ENCODE measurements around the gene ZBED1.
"Not testable (repeated sequence)": the region's sequence is repeated elsewhere in the genome, so short reads cannot be mapped to it uniquely, and the experiment has no call there.

The ZBED1 gene

GRCh38 chrX:2538031-2538757 is 37.4 kb upstream of the ZBED1 start:
- no peak overlapping the region for H3K4me3 ChIP-seq (ENCODE audit: low read depth, low read length)
- no peaks in the 10 kb centered on the region for H3K36me3 ChIP-seq
- no peak overlapping the region for H3K27ac ChIP-seq
- TF ChIP-seq, protein P1, sequence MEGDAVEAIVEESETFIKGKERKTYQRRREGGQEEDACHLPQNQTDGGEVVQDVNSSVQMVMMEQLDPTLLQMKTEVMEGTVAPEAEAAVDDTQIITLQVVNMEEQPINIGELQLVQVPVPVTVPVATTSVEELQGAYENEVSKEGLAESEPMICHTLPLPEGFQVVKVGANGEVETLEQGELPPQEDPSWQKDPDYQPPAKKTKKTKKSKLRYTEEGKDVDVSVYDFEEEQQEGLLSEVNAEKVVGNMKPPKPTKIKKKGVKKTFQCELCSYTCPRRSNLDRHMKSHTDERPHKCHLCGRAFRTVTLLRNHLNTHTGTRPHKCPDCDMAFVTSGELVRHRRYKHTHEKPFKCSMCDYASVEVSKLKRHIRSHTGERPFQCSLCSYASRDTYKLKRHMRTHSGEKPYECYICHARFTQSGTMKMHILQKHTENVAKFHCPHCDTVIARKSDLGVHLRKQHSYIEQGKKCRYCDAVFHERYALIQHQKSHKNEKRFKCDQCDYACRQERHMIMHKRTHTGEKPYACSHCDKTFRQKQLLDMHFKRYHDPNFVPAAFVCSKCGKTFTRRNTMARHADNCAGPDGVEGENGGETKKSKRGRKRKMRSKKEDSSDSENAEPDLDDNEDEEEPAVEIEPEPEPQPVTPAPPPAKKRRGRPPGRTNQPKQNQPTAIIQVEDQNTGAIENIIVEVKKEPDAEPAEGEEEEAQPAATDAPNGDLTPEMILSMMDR (IDR thresholded peaks at IDR 0.05; ENCODE audit: low read depth, low read length): no peak
- H3K27me3 ChIP-seq (ENCODE audit: insufficient read depth, low read depth, severe bottlenecking): no peaks in the 10 kb centered on the region
- no peaks in the 10 kb centered on the region for H3K9me3 ChIP-seq (ENCODE audit: severe bottlenecking)
- no peak for DNase-seq

- DNase-seq: no peak
- Histone ChIP-seq H3K27ac (no peak overlapping the region), H3K9me3 (ENCODE audit: severe bottlenecking) (no peaks in the 10 kb centered on the region), H3K36me3 (no peaks in the 10 kb centered on the region), H3K27me3 (ENCODE audit: insufficient read depth, low read depth, severe bottlenecking) (no peaks in the 10 kb centered on the region), H3K4me3 (ENCODE audit: low read depth, low read length) (no peak overlapping the region)
- TF ChIP-seq, protein P1 (IDR thresholded peaks at IDR 0.05; ENCODE audit: low read depth, low read length): no peak
Observed at GRCh38 chrX:2536974-2537373, 36.2 kb upstream of the ZBED1 start.

DNA sequence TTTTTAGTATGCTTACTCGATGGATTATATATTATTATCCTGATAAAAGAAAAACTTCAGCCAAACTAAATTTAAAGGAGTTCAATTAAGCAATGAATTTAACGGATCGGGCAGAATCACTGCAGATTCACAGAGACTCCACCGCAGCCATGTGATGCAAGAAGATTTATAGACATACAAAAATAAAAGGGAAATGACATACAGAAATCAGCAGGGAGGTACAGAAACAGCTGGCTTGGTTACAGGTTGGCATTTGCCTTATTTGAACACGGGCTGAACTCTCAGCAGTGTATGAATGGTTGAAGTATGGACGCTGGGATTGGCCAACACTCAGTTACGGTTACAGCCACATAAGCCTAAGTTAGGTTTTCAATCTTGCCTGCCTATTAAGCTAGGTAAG is 35.4 kb upstream of the ZBED1 start:
- TF ChIP-seq, protein P1 (IDR thresholded peaks at IDR 0.05; ENCODE audit: low read depth, low read length): no peak
- Histone ChIP-seq H3K36me3 (no peaks in the 10 kb centered on the region), H3K4me3 (ENCODE audit: low read depth, low read length) (no peak overlapping the region), H3K9me3 (ENCODE audit: severe bottlenecking) (no peaks in the 10 kb centered on the region), H3K27me3 (ENCODE audit: insufficient read depth, low read depth, severe bottlenecking) (no peaks in the 10 kb centered on the region), H3K27ac (no peak overlapping the region)
- no peak for DNase-seq

DNA sequence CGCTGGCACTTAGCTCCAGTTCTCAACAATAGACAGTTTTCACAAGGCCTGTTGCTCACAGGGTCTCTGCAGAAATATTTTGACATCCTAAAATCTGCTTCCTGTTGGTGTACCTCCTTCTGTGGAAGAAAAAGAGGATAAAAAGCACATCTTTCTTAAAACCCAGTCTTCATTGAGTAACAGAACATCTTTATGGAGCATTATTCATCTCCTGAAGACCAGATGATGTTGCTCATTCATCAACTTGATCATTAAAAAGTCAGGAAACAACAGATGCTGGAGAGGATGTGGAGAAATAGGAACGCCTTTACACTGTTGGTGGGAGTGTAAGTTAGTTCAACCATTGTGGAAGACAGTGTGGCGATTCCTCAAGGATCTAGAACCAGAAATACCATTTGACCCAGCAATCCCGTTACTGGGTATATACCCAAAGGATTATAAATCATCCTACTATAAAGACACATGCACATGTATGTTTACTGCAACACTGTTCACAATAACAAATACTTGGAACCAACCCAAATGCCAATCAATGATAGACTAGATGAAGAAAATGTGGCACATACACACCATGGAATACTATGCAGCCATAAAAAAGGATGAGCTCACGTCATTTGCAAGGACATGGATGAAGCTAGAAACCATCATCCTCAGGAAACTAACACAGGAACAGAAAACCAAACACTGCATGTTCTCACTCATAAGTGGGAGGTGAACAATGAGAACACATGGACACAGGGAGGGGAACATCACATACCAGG is 33.7 kb upstream of the ZBED1 start:
- H3K9me3 ChIP-seq (ENCODE audit: severe bottlenecking); H3K27ac ChIP-seq; H3K4me3 ChIP-seq (ENCODE audit: low read depth, low read length); DNase-seq; H3K36me3 ChIP-seq; H3K27me3 ChIP-seq (ENCODE audit: insufficient read depth, low read depth, severe bottlenecking): not testable (repeated sequence)

DNA sequence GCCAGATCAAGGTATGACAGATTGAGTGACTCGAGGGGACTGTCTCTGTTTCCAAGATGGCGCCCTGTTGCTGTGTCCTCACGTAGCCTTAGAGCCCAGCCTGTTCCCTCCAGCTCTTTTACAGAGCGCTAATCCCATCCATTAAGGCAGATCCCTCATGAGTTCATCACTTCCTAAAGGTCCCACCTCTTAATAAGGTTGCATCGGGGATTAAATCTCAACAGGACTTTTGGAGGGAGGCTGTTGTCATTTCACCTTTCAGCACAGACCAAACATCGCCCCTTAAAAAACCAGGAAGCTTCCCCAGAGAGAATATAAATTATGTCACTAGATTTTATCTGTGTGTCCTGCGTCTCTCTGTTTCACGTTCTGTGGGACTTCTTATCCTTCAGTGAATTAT is 32.6 kb upstream of the ZBED1 start:
- Histone ChIP-seq H3K27me3 (ENCODE audit: insufficient read depth, low read depth, severe bottlenecking) (no peaks in the 10 kb centered on the region), H3K27ac (peak overlapping the region; percentile 58), H3K4me3 (ENCODE audit: low read depth, low read length) (no peak overlapping the region), H3K9me3 (ENCODE audit: severe bottlenecking) (no peaks in the 10 kb centered on the region), H3K36me3 (no peaks in the 10 kb centered on the region)
- peak; percentile 66 for DNase-seq
- TF ChIP-seq, protein P1 (IDR thresholded peaks at IDR 0.05; ENCODE audit: low read depth, low read length): no peak

DNA sequence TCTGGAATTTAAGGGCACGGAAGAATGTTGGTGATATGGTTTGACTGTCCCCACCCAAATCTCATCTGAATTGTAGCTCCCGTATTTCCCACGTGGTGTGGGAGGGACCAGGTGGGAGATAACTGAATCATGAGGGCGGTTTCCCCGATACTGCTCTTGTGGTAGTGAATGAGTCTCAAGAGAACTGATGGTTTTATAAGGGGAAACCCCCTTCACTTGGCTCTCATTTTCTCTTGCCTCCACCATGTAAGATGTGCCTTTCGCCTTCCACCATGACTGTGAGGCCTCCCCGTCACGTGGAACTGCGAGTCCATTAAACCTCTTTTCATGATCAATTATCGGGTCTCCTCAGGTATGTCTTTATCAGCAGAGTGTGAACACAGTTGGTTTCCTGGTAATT is 25.6 kb upstream of the ZBED1 start:
- TF ChIP-seq, protein P1 (IDR thresholded peaks at IDR 0.05; ENCODE audit: low read depth, low read length): no peak

More for the DNA sequence above, 25.6 kb upstream of the ZBED1 start:
- no peaks in the 10 kb centered on the region for H3K27me3 ChIP-seq (ENCODE audit: insufficient read depth, low read depth, severe bottlenecking)
- H3K4me3 ChIP-seq (ENCODE audit: low read depth, low read length): no peak overlapping the region
- H3K36me3 ChIP-seq: no peaks in the 10 kb centered on the region
- no peaks in the 10 kb centered on the region for H3K9me3 ChIP-seq (ENCODE audit: severe bottlenecking)
- H3K27ac ChIP-seq: no peak overlapping the region
- DNase-seq: no peak
